Measurements from ENCODE around the gene CRYL1. TPM values are rescaled to one million over a fixed set of nuclear protein-coding genes. Genes with fewer than 3 reads are reported as not detected.

CRYL1 gene
- total and polyA plus RNA-seq, 2 of the 13 experiments (the other 11 are each of a cell fraction or from before 2014, with no cell fraction given), result 57.2 to 115 TPM

DNA sequence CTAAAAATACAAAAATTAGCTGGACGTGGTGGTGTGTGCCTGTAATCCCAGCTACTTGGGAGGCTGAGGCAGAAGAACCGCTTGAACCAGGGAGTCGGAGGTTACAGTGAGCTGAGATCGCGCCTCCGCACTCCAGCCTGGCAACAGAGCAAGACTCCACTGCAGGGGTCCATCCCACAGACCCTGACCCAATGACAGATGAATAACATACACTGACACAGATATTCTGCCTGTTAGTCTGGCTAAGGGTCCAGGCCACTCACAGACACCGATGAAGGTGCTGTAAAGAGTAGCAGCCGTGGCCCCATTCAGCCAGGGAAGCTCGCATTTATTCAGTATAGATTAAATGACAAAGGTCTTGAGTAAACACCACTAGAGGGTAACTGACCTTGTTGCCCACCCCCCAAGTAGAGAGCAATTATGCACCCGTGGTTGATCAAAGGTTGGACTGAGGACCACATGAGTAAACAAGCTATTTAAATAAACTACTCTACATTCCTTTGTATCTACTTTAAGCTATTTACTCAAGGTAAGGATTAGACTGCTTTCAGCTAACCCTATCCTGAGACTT lies 8.5 kb upstream of the CRYL1 start (continued):
- TF ChIP-seq ZNF441 (CRISPR knock-in tag; IDR thresholded peaks at IDR 0.05; ENCODE audit: borderline replicate concordance) (no peak), ZC3H4 (CRISPR knock-in tag; IDR thresholded peaks at IDR 0.05; ENCODE audit: borderline replicate concordance) (no peak), MXD4 (CRISPR knock-in tag; IDR thresholded peaks at IDR 0.05) (no peak), ZNF556 (CRISPR knock-in tag; IDR thresholded peaks at IDR 0.05; ENCODE audit: borderline replicate concordance) (0 out of 2 replicates have a peak, but pooled peaks have one; percentile 27), NFIC (IDR thresholded peaks at IDR 0.05; ENCODE audit: low read length) (no peak), PRPF4 (IDR thresholded peaks at IDR 0.05; ENCODE audit: low read depth, low read length, poor library complexity, severe bottlenecking) (no peak), ZSCAN21 (CRISPR knock-in tag; IDR thresholded peaks at IDR 0.05; ENCODE audit: borderline replicate concordance) (no peak), NFATC3 (CRISPR knock-in tag; IDR thresholded peaks at IDR 0.05) (no peak), ZKSCAN8 (CRISPR knock-in tag; IDR thresholded peaks at IDR 0.05; ENCODE audit: borderline replicate concordance) (no peak), NONO (IDR thresholded peaks at IDR 0.05) (no peak), NONO (CRISPR knock-in tag; conservative IDR thresholded peaks at IDR 0.05) (no peak), JDP2 (CRISPR knock-in tag; IDR thresholded peaks at IDR 0.05; ENCODE audit: borderline replicate concordance) (no peak), ZNF451 (CRISPR knock-in tag; IDR thresholded peaks at IDR 0.05) (no peak), ZNF121 (CRISPR knock-in tag; IDR thresholded peaks at IDR 0.05) (no peak), TCF7 (IDR thresholded peaks at IDR 0.05; ENCODE audit: low read depth) (peak; percentile 82), MXI1 (IDR thresholded peaks at IDR 0.05; ENCODE audit: borderline replicate concordance, low read depth, low read length) (no peak), JUN (CRISPR knock-in tag; IDR thresholded peaks at IDR 0.05) (no peak), HMGA1 (CRISPR knock-in tag; conservative IDR thresholded peaks at IDR 0.05) (no peak)
- TF ChIP-seq, protein P1, sequence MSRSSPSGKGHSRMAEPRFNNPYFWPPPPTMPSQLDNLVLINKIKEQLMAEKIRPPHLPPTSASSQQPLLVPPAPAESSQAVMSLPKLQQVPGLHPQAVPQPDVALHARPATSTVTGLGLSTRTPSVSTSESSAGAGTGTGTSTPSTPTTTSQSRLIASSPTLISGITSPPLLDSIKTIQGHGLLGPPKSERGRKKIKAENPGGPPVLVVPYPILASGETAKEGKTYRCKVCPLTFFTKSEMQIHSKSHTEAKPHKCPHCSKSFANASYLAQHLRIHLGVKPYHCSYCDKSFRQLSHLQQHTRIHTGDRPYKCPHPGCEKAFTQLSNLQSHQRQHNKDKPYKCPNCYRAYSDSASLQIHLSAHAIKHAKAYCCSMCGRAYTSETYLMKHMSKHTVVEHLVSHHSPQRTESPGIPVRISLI (CRISPR knock-in tag; IDR thresholded peaks at IDR 0.05; ENCODE audit: borderline replicate concordance), result no peak
- TF ChIP-seq, protein P2, sequence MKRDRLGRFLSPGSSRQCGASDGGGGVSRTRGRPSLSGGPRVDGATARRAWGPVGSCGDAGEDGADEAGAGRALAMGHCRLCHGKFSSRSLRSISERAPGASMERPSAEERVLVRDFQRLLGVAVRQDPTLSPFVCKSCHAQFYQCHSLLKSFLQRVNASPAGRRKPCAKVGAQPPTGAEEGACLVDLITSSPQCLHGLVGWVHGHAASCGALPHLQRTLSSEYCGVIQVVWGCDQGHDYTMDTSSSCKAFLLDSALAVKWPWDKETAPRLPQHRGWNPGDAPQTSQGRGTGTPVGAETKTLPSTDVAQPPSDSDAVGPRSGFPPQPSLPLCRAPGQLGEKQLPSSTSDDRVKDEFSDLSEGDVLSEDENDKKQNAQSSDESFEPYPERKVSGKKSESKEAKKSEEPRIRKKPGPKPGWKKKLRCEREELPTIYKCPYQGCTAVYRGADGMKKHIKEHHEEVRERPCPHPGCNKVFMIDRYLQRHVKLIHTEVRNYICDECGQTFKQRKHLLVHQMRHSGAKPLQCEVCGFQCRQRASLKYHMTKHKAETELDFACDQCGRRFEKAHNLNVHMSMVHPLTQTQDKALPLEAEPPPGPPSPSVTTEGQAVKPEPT (CRISPR knock-in tag; IDR thresholded peaks at IDR 0.05; ENCODE audit: low read depth), result no peak

Data from HepG2 (cell line).